ENCODE measurements around the gene PDGFC.

DNA sequence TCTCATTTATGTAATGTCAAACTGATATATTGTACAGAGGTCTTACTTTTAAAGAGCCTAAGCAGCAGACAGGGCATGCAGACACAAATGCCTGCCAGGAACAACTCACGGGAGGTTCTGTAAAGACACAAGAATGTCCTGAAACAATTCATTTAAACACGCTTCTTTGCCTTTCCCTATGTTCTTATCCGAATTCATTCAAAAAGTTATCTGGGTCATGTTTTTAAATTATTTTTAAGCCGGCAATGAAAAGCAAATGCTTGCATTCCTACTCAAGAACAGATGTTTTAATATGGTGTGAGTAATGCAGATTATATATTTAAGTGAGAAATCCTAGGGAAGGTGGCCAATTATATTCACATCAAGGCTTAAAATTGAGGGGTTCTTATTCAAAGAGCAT is 192.6 kb downstream of the PDGFC start:
- TF ChIP-seq POLR2A (IDR thresholded peaks at IDR 0.05) (no peak), EP300 (IDR thresholded peaks at IDR 0.05) (no peak)
- TF ChIP-seq, protein P1, sequence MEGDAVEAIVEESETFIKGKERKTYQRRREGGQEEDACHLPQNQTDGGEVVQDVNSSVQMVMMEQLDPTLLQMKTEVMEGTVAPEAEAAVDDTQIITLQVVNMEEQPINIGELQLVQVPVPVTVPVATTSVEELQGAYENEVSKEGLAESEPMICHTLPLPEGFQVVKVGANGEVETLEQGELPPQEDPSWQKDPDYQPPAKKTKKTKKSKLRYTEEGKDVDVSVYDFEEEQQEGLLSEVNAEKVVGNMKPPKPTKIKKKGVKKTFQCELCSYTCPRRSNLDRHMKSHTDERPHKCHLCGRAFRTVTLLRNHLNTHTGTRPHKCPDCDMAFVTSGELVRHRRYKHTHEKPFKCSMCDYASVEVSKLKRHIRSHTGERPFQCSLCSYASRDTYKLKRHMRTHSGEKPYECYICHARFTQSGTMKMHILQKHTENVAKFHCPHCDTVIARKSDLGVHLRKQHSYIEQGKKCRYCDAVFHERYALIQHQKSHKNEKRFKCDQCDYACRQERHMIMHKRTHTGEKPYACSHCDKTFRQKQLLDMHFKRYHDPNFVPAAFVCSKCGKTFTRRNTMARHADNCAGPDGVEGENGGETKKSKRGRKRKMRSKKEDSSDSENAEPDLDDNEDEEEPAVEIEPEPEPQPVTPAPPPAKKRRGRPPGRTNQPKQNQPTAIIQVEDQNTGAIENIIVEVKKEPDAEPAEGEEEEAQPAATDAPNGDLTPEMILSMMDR (IDR thresholded peaks at IDR 0.05), result no peak
